ENCODE measurements around the gene LCE1A.
A peak's percentile ranks its signal among the peaks of the same experiment; 100 is the strongest.

The LCE1A gene, protein sequence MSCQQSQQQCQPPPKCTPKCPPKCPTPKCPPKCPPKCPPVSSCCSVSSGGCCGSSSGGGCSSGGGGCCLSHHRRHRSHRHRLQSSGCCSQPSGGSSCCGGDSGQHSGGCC

GRCh38 chr1:152827173-152827572 is at the start of gene LCE1A:
Gene LCE1A, plus strand, starts transcription at chr1:152827473. Its CDS starts 0 bp downstream, at chr1:152827473.
- no peak for DNase-seq (ENCODE audit: low read depth)

- no peak for DNase-seq (ENCODE audit: low read depth)
These were observed 49.6 kb upstream of the LCE1A start for GRCh38 chr1:152777510-152778137.

GRCh38 chr1:152783095-152783494 is 44.2 kb upstream of the LCE1A start:
- no peak for DNase-seq (ENCODE audit: low read depth)

DNA sequence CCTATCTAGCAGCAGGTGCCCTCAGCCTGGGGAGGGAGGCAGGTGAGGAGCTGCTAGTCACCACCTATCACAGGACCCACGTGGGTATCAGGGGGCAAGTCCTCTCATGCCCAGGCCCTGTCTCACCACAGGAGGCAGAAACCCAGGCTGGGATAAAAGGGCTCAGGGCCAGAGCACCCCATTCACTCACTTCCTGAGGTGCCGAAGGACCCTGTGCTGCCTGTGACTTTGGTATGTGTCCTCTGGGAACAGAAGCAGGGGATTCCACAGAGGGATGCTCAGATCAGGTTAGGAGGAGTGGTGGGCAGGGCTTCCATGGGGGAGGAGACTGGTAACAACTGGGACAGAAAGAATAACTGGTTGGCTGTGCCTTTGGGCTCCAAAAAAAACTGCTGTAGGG is 41.2 kb upstream of the LCE1A start, which contains the start of gene LCE1E:
Gene LCE1E, plus strand, starts transcription at position 181 of the 400 bp plus-strand sequence. CDS start 1,043 bp downstream, outside the sequence.
- no peak for DNase-seq (ENCODE audit: low read depth)

- DNase-seq (ENCODE audit: low read depth) = no peak
These were observed 31.6 kb upstream of the LCE1A start for GRCh38 chr1:152795686-152796085.

GRCh38 chr1:152796421-152796820 is 30.9 kb upstream of the LCE1A start, which contains the start of gene LCE1D:
Gene LCE1D, plus strand, starts transcription at chr1:152796721. Its CDS starts 1,074 bp downstream, at chr1:152797795.
- no peak for DNase-seq (ENCODE audit: low read depth)

- no peak for DNase-seq (ENCODE audit: low read depth)
These were observed 25.9 kb upstream of the LCE1A start for GRCh38 chr1:152801333-152801732.

DNA sequence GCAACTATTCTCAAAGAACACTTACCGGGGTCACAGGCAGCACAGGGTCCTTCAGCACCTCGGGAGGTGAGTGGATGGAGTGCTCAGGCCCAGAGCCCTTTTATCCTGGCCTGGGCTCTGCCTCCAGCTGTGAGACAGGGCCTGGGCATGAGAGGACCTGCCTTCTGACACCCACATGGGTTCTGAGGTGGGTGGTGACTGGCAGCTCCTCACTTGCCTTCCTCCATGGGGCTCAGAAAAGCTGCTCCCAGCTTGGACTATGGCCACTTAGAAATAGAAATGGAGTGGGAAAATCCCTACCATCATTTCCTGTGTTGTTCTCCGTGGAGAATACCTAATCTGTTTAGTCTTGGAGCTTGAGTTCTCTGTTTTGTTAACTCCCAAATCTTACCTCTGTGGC is 20.7 kb upstream of the LCE1A start, which contains the start of gene LCE1C:
Gene LCE1C, minus strand, starts transcription at position 76 of the 400 bp plus-strand sequence. CDS start 1,173 bp downstream, outside the sequence.
- no peak for DNase-seq (ENCODE audit: low read depth)

GRCh38 chr1:152811050-152811449 is 16.2 kb upstream of the LCE1A start:
- DNase-seq (ENCODE audit: low read depth) = no peak

DNA sequence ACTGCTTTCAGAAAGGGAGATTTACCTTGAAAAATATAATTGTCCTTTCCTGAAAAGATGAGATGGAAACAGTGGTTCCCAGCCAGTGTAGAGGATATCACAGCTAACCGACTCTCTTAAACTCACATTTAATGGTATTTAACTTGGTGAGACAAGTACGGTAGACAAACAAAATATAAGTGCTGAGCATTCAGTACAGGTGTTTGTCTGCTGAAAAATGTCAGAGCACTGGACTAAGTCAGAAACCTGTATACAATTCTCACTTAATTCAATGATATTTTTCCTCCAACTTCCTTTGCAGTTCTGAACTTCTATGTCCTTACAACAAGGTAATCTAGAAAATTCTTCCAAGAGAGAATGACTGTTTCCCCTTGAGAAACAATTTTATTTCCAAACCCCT is 15.6 kb upstream of the LCE1A start, which contains the start of gene LCE1B:
Gene LCE1B, plus strand, starts transcription at position 301 of the 400 bp plus-strand sequence. CDS start 476 bp downstream, outside the sequence.
- no peak for DNase-seq (ENCODE audit: low read depth)

DNA sequence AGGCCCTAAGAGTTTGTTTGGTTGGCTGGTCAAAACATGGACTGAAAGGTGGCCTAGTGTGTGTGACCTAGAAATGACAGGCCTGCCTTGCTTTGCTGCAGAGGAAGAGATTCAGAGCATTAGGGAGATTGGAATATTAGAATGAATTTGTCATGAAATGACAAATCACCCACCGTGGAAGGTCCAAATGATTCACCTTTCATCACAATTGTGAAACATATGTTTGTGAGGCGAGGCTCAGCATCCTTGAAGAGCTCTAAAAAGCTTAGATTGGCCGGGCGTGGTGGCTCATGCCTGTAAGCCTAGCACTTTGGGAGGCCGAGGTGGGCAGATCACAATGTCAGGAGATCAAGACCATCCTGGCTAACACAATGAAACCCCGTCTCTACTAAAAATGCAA is 10.0 kb upstream of the LCE1A start:
- DNase-seq (ENCODE audit: low read depth) = no peak

DNA sequence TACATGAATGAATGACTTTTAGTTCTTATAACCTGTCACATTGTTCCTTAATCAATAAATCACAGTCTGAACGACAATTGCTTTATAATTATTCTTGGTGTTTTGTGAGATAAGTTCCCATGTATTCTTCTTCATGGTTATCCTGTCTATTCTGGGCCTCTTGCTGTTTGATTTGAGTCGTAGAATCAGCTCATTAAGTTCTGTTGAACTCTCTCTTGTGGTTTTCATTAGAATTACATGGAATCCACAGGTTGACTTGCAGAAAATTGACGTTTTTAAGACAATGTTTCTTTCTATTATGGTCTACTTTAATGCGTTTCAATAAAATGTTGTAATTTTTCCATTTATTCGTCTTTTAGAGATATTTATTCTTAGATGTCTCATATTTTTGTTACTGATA is 4.0 kb upstream of the LCE1A start:
- no peak for DNase-seq (ENCODE audit: low read depth)

- no peak for DNase-seq (ENCODE audit: low read depth)
These were observed 2.3 kb upstream of the LCE1A start for GRCh38 chr1:152824964-152825363.

- no peak for DNase-seq (ENCODE audit: low read depth)
These were observed 9.6 kb downstream of the LCE1A start for GRCh38 chr1:152836870-152837269.

GRCh38 chr1:152842556-152842955 is 15.3 kb downstream of the LCE1A start, which contains the start of gene LCE6A:
Gene LCE6A, plus strand, starts transcription at chr1:152842856. Its CDS starts 665 bp downstream, at chr1:152843521.
- DNase-seq (ENCODE audit: low read depth) = no peak

DNA sequence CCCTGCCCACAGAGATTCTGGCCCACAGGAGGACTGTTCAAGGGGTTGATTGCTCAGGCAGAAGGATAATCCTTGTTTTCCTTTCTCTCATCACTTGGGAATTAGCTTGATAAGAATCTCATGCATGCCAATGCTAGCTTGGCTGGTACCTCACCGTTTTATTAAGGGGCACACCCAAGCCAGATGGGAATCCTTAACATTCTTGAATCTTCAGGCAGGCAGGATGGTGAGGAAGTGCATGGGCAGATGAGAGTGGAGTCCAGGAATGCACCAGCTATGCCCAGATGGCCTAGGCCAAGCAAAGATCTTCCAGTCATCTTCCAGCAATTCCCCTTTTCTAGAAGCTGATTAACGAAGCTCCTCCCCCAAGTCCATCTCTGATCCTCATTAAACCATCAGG is 28.4 kb downstream of the LCE1A start:
- DNase-seq (ENCODE audit: low read depth) = no peak

GRCh38 chr1:152858062-152858461 is 30.8 kb downstream of the LCE1A start:
- DNase-seq (ENCODE audit: low read depth) = no peak

DNA sequence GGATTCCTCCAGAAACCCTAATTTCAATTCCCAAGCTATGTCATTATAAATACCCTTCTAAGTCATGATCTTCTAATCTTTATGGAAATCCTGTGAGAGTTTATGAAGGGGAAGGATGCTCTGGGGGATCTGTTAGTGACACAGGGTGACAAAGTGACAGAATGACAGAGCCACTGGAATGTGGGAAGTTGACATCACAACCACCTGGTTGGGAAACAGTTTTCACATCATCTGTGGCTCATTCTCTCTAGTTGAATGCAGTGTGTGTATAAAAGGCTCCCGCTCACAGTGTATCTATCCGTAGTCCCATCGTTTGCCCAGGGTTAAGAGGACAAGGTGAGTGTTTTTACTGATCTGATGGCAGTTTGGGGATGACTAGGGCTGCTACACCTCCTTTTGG is 32.4 kb downstream of the LCE1A start, which contains the start of gene LCE7A:
Gene LCE7A, plus strand, starts transcription at position 301 of the 400 bp plus-strand sequence. CDS start 702 bp downstream, outside the sequence.
- DNase-seq (ENCODE audit: low read depth) = no peak

GRCh38 chr1:152860129-152860528 is 32.9 kb downstream of the LCE1A start:
- no peak for DNase-seq (ENCODE audit: low read depth)

DNA sequence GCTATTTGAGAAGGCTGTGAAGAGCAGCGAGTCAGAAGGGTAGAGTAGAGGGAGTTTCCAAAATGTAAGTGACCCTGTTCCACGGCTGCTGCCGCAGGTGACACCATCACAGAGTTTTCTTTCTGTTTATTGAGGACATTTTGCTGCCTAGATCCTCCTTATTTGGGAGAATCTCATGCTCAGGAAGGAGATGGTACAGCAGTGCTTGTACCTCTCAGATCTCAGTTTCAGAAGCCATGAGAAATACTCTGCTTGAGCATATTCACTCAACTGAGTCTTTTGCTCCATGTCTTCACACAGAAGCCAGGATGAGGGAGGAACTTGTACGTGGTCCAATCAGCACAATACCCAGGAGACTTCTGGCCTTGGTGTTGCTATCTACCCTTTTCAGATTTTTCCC is 34.1 kb downstream of the LCE1A start:
- DNase-seq (ENCODE audit: low read depth) = no peak

DNA sequence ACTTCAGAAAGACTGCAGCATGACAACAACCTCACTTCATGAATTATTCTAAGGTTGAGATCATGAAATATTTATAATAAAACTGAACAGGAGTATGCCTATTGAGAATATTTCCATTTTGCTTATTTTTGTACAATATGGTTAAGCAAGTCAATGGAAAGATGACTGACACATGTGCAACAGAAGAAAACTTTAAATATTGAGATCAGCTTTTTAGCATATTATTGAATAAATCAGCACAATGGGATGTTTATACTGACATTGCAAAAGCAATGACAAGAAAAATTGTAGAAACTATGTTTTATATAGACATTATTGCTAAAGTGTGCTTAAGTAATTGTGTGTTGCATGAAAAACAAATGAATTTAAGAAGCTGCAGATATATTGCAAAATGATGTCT is 37.2 kb downstream of the LCE1A start:
- DNase-seq (ENCODE audit: low read depth) = no peak

GRCh38 chr1:152866321-152866720 is 39.0 kb downstream of the LCE1A start:
- DNase-seq (ENCODE audit: low read depth) = no peak

DNA sequence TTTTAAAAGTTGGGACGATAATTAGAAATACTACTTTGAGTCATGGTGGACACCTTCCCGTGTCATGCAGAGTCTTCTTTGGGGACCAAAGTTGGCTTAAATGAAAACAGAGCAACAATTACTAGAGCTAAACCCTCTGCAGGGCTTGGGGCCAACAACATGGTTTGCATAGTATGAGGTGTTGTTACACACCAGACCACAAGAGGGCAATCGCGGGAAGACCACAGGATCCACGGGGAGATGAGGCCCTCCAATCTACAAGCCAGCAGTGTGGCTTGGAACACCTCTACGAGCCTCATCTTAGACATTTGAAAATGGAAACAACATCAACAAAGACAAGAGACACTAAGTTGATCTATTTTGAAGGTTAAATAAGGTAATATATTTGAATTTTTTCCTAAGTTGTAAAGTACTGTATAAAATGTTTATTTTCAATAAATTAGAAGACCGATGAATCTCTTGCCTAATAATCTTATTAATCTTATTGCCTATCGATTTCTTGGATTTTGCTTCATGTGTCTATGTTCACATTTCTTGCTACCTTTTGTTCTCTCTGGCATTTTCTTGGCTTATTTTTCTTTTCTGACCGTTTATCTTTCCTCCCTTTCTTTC is 42.6 kb downstream of the LCE1A start:
- DNase-seq (ENCODE audit: low read depth) = peak; percentile 36

All from amniotic epithelial cell (primary cell).